Keratinocyte (primary cell): Measurements from ENCODE around the gene RNF225. TPM values are rescaled to one million over a fixed set of nuclear protein-coding genes. Genes with fewer than 3 reads are reported as not detected.

ENCODE experiments used
- DNase-seq: peaks from one replicate; pipeline ENCODE4 v3.0.0-alpha.2; 2011; ENCODE audit warnings: low read depth, missing footprints, low spot score
- FAIRE-seq: peaks from 2 replicates; lab custom pipeline; 2011; peaks lifted over from hg19 to GRCh38; lab: Jason Lieb, UNC
- H2AFZ ChIP-seq: 2 replicates; pipeline ENCODE4 v1.6.0; 2012; ENCODE audit warnings: low read length, control low read depth, inconsistent platforms; ENCODE audit not compliant: control insufficient read depth
- H3K27ac ChIP-seq: 2 replicates; pipeline ENCODE4 v1.5.1; 2011; ENCODE audit warnings: low read length; ENCODE audit not compliant: control insufficient read depth, insufficient read depth
- H3K27me3 ChIP-seq: 3 replicates; pipeline ENCODE4 v1.6.0; 2011; ENCODE audit warnings: low read length; ENCODE audit not compliant: control insufficient read depth, insufficient read depth; ENCODE audit errors: extremely low read depth
- H3K36me3 ChIP-seq, 2 experiments: 2 replicates in 1 of 2; 3 replicates in 1 of 2; pipeline ENCODE4 v1.5.1; 2011; ENCODE audit warnings: low read length in 2 of 2, mild to moderate bottlenecking in 1 of 2; ENCODE audit not compliant: control insufficient read depth in 2 of 2, insufficient read depth in 2 of 2; ENCODE audit errors: extremely low read depth in 1 of 2
- H3K4me1 ChIP-seq: 3 replicates; pipeline ENCODE4 v1.5.1; 2011; ENCODE audit warnings: low read length; ENCODE audit not compliant: control insufficient read depth, insufficient read depth; ENCODE audit errors: extremely low read depth
- H3K4me2 ChIP-seq: 3 replicates; pipeline ENCODE4 v1.6.0; 2011; ENCODE audit warnings: low read depth, low read length; ENCODE audit not compliant: control insufficient read depth, insufficient read depth; ENCODE audit errors: extremely low read depth
- H3K4me3 ChIP-seq, 3 experiments: fragments of 200-600 bp in 1 of 3; sonication (generic) in 1 of 3; 2 replicates in 2 of 3; 3 replicates in 1 of 3; pipeline ENCODE4 v1.5.1; 2011 to 2016; ENCODE audit warnings: low read length in 3 of 3, mild to moderate bottlenecking in 3 of 3, control low read depth in 2 of 3, inconsistent platforms in 1 of 3, low read depth in 1 of 3, mixed read lengths in 1 of 3, mixed run types in 1 of 3, moderate library complexity in 1 of 3; ENCODE audit not compliant: control insufficient read depth in 2 of 3, insufficient read depth in 2 of 3; ENCODE audit errors: extremely low read depth in 1 of 3
- H3K79me2 ChIP-seq: 2 replicates; pipeline ENCODE4 v1.6.0; 2012; ENCODE audit warnings: low read length; ENCODE audit not compliant: control insufficient read depth, insufficient read depth
- H3K9ac ChIP-seq: 3 replicates; pipeline ENCODE4 v1.6.0; 2011; ENCODE audit warnings: low read length; ENCODE audit not compliant: control insufficient read depth, insufficient read depth; ENCODE audit errors: extremely low read depth
- H3K9me1 ChIP-seq: 3 replicates; pipeline ENCODE4 v1.6.0; 2011; ENCODE audit warnings: low read length; ENCODE audit not compliant: control insufficient read depth, insufficient read depth; ENCODE audit errors: extremely low read depth
- H3K9me3 ChIP-seq: 2 replicates; pipeline ENCODE4 v1.5.1; 2012; ENCODE audit warnings: low read depth, low read length; ENCODE audit not compliant: control insufficient read depth
- H4K20me1 ChIP-seq: 3 replicates; pipeline ENCODE4 v1.6.0; 2011; ENCODE audit warnings: low read length; ENCODE audit not compliant: control insufficient read depth, insufficient read depth; ENCODE audit errors: extremely low read depth
- CTCF ChIP-seq, 3 experiments: IDR thresholded peaks in 1 of 3; conservative IDR thresholded peaks in 1 of 3; optimal IDR thresholded peaks in 1 of 3; 2 replicates in 2 of 3; 3 replicates in 1 of 3; pipeline versions ENCODE3 to v1.5.1; 2011; ENCODE audit warnings: low read length in 3 of 3, mild to moderate bottlenecking in 3 of 3, moderate library complexity in 2 of 3, control low read depth in 1 of 3, inconsistent platforms in 1 of 3; ENCODE audit not compliant: insufficient read depth in 2 of 3; ENCODE audit errors: extremely low read depth in 1 of 3
- EZH2 ChIP-seq: IDR thresholded peaks from one replicate; pipeline ENCODE4 v1.6.1; 2012; ENCODE audit warnings: inconsistent platforms, mild to moderate bottlenecking, low read length, moderate library complexity
- dilution Hi-C: fragments of 300-500 bp; cut with MboI; formaldehyde crosslinking; loops from one replicate; pipeline ENCODE4 v1.7.0; 2020; ENCODE audit warnings: low sequenced_read_pairs; ENCODE audit not compliant: extremely low pct_ligation_motif_present
- polyA plus RNA-seq, 5 experiments: library from polyadenylated mRNA; depleted of rRNA in 3 of 5; stranded (reverse) in 3 of 5; stranded (forward) in 1 of 5; unstranded in 1 of 5; fragments of >200 nt; gene quantifications; 1 replicate in 1 of 5; 2 replicates in 3 of 5; 3 replicates in 1 of 5; pipeline versions ENCODE4 v1.2.1 to v1.2.3, GENCODE V29; 2011 to 2012; ENCODE audit warnings: missing spikeins in 2 of 5, low read depth in 1 of 5, low replicate concordance in 1 of 5

Gene RNF225
- polyA plus RNA-seq, 1 donor (not counting 4 experiments of a cell fraction or from before 2014, with no cell fraction given) = not detected

- Histone ChIP-seq H3K4me3 (no peak overlapping the region), H3K4me1 (no peaks in the 10 kb centered on the region), H3K9me3 (peaks cover 3% of the 10 kb centered on the region), H3K79me2 (no peaks in the 10 kb centered on the region), H3K9me1 (no peaks in the 10 kb centered on the region), H3K27ac (no peak overlapping the region), H2AFZ (no peak overlapping the region), H3K9ac (no peak overlapping the region), H3K4me2 (no peak overlapping the region), H3K36me3 (no peaks in the 10 kb centered on the region), H4K20me1 (no peaks in the 10 kb centered on the region), H3K27me3 (peaks cover 30% of the 10 kb centered on the region)
- DNase-seq = no peak
- no peak for FAIRE-seq
- TF ChIP-seq CTCF (optimal IDR thresholded peaks at IDR 0.05 in 1 of 3, IDR thresholded peaks at IDR 0.05 in 1 of 3, conservative IDR thresholded peaks at IDR 0.05 in 1 of 3; ENCODE audit: extremely low read depth in 1 of 3, insufficient read depth in 2 of 3, low read length in 3 of 3) (no peak), EZH2 (no peak)
- dilution Hi-C loops = no loop called here
Observed at GRCh38 chr19:58355215-58355796, 40.1 kb upstream of the RNF225 start.

- TF ChIP-seq EZH2 (peak; percentile 55), CTCF (optimal IDR thresholded peaks at IDR 0.05 in 1 of 3, IDR thresholded peaks at IDR 0.05 in 1 of 3, conservative IDR thresholded peaks at IDR 0.05 in 1 of 3; ENCODE audit: extremely low read depth in 1 of 3, insufficient read depth in 2 of 3, low read length in 3 of 3) (no peak)
- no peaks in the 10 kb centered on the region for H3K9me1 ChIP-seq
- H2AFZ ChIP-seq = no peak overlapping the region
- DNase-seq (no peak), FAIRE-seq (no peak)
- no peaks in the 10 kb centered on the region for H4K20me1 ChIP-seq
- H3K4me2 ChIP-seq = no peak overlapping the region
- no peak overlapping the region for H3K9ac ChIP-seq
- dilution Hi-C loops = no loop called here
- H3K79me2 ChIP-seq = no peaks in the 10 kb centered on the region
- H3K27me3 ChIP-seq = peaks cover 22% of the 10 kb centered on the region
- peaks cover 3% of the 10 kb centered on the region for H3K9me3 ChIP-seq
- H3K4me1 ChIP-seq = no peaks in the 10 kb centered on the region
- H3K27ac ChIP-seq = no peak overlapping the region
- no peak overlapping the region for H3K4me3 ChIP-seq
- H3K36me3 ChIP-seq = no peaks in the 10 kb centered on the region
Observed at GRCh38 chr19:58355908-58356765, 39.3 kb upstream of the RNF225 start.
